CD4-positive, alpha-beta T cell treated with Interleukin-2 at 100 ng/mL for 4 hours (primary cell): ENCODE data around the gene INS.

Source experiments
- DNase-seq: peaks from one replicate; pipeline ENCODE4 v3.0.0-alpha.2; 2020; ENCODE audit warnings: low spot score

INS gene

GRCh38 chr11:2160736-2161259 lies at the start of gene INS:
Gene INS, minus strand, starts transcription at chr11:2161209. Its CDS starts 238 bp downstream, at chr11:2160971.
- no peak for DNase-seq

GRCh38 chr11:2210366-2211112 lies 49.5 kb upstream of the INS start:
- DNase-seq = no peak

- no peak for DNase-seq
Measured at GRCh38 chr11:2209900-2210321, 48.9 kb upstream of the INS start.

- DNase-seq = no peak
Measured at GRCh38 chr11:2209370-2209801, 48.4 kb upstream of the INS start.

GRCh38 chr11:2208691-2209369 lies 47.8 kb upstream of the INS start:
- DNase-seq = no peak

- DNase-seq = no peak
Measured at GRCh38 chr11:2207773-2208621, 47.0 kb upstream of the INS start.

GRCh38 chr11:2207212-2207611 lies 46.2 kb upstream of the INS start:
- no peak for DNase-seq

GRCh38 chr11:2205981-2206690 lies 45.1 kb upstream of the INS start:
- DNase-seq = no peak

GRCh38 chr11:2205214-2205720 lies 44.3 kb upstream of the INS start:
- DNase-seq = no peak

- DNase-seq = no peak
Measured at GRCh38 chr11:2204361-2205213, 43.6 kb upstream of the INS start.

GRCh38 chr11:2203440-2204259 lies 42.6 kb upstream of the INS start:
- DNase-seq = no peak

GRCh38 chr11:2202900-2203439 lies 42.0 kb upstream of the INS start:
- no peak for DNase-seq

- no peak for DNase-seq
Measured at GRCh38 chr11:2202071-2202899, 41.3 kb upstream of the INS start.

- no peak for DNase-seq
Measured at GRCh38 chr11:2201542-2201941, 40.5 kb upstream of the INS start.

GRCh38 chr11:2200957-2201519 lies 40.0 kb upstream of the INS start:
- DNase-seq = no peak

- no peak for DNase-seq
Measured at GRCh38 chr11:2200536-2200935, 39.5 kb upstream of the INS start.

- DNase-seq = no peak
Measured at GRCh38 chr11:2199466-2200341, 38.7 kb upstream of the INS start.
